Ascending aorta (tissue), 2 donors: Measurements from ENCODE around the gene SPRY4. TPM values are rescaled to one million over a fixed set of nuclear protein-coding genes. Genes with fewer than 3 reads are reported as not detected.

Experiments
- DNase-seq, 2 donors: peaks; one replicate each; pipeline ENCODE4 v3.0.0-alpha.2; 2019; ENCODE audit warnings: low spot score in 2 of 2
- H3K27ac ChIP-seq, 2 donors: fragments of 200-600 bp; sonication (generic); one replicate each; pipeline ENCODE4 v1.5.1; 2016 to 2017; ENCODE audit warnings: mild to moderate bottlenecking in 1 of 2
- H3K27me3 ChIP-seq: fragments of 200-600 bp; sonication (generic); one replicate; pipeline ENCODE4 v1.5.1; 2017
- H3K36me3 ChIP-seq, 2 donors: fragments of 200-600 bp; sonication (generic); one replicate each; pipeline ENCODE4 v1.5.1; 2016
- H3K4me1 ChIP-seq, 2 donors: fragments of 200-600 bp; sonication (generic); one replicate each; pipeline ENCODE4 v1.5.1; 2016 to 2017; ENCODE audit warnings: mild to moderate bottlenecking in 1 of 2
- H3K4me3 ChIP-seq, 2 donors: fragments of 200-600 bp; sonication (generic); one replicate each; pipeline ENCODE4 v1.5.1; 2016 to 2017; ENCODE audit warnings: mild to moderate bottlenecking in 1 of 2
- H3K9me3 ChIP-seq, 2 donors: fragments of 200-600 bp; sonication (generic); one replicate each; pipeline ENCODE4 v1.5.1; 2016
- intact Hi-C: fragments of 100-400 bp; cut with DNase I; formaldehyde crosslinking; loops from one replicate; pipeline ENCODE4 v1.15.1; 2023
- total RNA-seq: library from RNA; depleted of rRNA; stranded (reverse); fragments of >200 nt; gene quantifications from one replicate; pipeline ENCODE4 v1.1.0, GENCODE V29; 2016
- TF ChIP-seq, protein P1 (sequence below), 3 experiments: fragments of 200-600 bp in 2 of 3; fragments of 450-650 bp in 1 of 3; sonication (generic) in 2 of 3; IDR thresholded peaks; one replicate each; pipeline ENCODE4 v1.5.1; 2016 to 2019; ENCODE audit warnings: antibody characterized with exemption in 3 of 3, mild to moderate bottlenecking in 1 of 3, moderate library complexity in 1 of 3

SPRY4 gene
- total RNA-seq, 1 donor from 2014 or later = 111 TPM

DNA sequence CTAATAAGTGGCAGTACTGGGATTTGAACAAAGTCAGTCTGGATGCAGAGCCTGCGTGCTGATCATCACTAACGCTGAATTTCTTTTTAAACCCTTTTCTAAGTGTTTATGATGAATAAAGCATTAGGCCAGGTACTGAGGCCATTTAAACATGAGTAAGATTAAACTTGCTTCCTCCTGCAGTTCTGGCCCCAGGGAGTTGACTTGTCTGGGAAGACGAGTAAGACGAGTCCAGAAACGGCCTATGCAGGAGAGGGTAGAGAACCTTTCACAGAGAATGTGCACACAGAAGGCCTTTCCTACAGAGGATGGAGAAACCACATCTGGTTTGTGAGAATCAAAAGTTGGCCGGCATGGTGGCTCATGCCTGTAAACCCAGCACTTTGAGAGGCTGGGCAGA lies 42.9 kb downstream of the SPRY4 start:
- Histone ChIP-seq H3K27me3 (no peaks in the 10 kb centered on the region), H3K4me1 (peaks cover 0 to 6% of the 10 kb centered on the region in 2 donors), H3K9me3 (no peaks in the 10 kb centered on the region), H3K4me3 (no peak overlapping the region), H3K36me3 (no peaks in the 10 kb centered on the region), H3K27ac (no peak overlapping the region)
- intact Hi-C loops = loop anchor here (2.0 kb wide), 1 partner anchor 23 kb away; no protein-coding TSS in a partner anchor
- DNase-seq = no peak
- TF ChIP-seq, protein P1, sequence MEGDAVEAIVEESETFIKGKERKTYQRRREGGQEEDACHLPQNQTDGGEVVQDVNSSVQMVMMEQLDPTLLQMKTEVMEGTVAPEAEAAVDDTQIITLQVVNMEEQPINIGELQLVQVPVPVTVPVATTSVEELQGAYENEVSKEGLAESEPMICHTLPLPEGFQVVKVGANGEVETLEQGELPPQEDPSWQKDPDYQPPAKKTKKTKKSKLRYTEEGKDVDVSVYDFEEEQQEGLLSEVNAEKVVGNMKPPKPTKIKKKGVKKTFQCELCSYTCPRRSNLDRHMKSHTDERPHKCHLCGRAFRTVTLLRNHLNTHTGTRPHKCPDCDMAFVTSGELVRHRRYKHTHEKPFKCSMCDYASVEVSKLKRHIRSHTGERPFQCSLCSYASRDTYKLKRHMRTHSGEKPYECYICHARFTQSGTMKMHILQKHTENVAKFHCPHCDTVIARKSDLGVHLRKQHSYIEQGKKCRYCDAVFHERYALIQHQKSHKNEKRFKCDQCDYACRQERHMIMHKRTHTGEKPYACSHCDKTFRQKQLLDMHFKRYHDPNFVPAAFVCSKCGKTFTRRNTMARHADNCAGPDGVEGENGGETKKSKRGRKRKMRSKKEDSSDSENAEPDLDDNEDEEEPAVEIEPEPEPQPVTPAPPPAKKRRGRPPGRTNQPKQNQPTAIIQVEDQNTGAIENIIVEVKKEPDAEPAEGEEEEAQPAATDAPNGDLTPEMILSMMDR (IDR thresholded peaks at IDR 0.05) = no peak

DNA sequence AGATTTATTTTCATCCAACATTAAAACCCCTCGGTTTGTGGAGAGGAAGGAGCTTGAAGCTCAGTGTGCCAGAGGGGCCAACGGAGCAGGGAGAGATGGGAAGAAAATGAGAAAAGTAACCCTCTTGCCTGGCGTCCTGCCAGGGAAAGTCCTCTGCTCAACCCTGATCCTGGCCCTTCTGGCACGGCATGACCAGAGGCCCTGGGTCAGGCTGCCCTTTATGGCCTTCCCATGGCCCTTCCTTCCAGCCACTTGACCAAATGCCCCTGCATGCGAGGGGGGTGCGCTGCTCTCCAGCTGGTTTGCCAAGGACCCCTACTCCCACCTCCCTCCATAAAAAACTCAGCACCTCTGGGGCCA lies 43.8 kb downstream of the SPRY4 start:
- Histone ChIP-seq H3K27ac (peak overlapping the region; percentile 50 to 60), H3K4me3 (no peak overlapping the region), H3K36me3 (no peaks in the 10 kb centered on the region), H3K9me3 (no peaks in the 10 kb centered on the region), H3K4me1 (peaks cover 0 to 6% of the 10 kb centered on the region in 2 donors), H3K27me3 (no peaks in the 10 kb centered on the region)
- TF ChIP-seq, protein P1 (IDR thresholded peaks at IDR 0.05) = no peak
- DNase-seq = no peak
- intact Hi-C loops = no loop called here

DNA sequence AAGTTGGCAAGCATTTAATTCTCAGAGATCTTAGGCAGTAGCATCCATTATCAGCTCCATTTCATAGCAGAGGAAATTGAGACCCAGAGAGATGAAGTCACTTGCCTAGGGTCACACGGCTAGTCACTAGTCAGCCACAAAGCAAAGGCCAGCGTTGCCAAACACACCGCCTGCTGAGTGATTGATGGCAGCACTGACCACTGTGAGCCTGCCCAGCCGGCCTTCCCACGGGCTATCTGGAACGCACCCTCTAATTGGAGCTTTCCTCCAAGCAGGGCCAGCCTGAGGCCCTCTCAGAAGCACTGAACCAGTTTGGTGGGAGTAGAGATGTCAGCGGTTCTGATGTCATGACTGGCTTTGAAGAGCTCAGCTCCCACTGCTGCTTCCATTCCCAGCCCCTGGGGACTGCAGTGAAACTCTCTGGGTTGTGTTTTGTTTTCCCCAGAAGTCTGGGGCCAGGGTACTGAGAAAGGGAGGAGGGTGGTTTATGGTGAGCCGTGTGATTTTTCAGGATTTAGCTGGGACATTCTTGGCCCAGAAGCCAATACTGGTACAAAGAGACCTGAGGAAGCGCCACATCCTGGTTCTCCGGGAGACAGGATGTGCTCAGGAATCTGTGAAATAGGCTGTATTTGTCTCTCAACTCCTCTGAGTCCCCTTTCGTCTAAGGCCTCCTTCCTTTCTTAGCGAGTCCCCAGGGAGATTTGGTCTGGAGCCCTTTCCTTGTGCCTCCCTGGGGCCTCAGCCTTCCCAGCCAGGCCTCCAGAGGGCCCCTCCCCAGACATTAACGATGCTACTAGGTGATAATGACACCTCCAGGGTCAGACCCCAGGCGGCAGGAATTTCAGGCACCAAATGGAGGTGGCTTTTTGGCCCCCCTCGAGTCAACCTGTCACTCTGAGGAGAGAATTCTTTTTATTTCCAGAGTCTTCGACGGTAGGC lies 44.5 kb downstream of the SPRY4 start:
- peak in 1 of 2 donors; percentile 89 for DNase-seq
- Histone ChIP-seq H3K27ac (peak overlapping the region; percentile 50 to 60), H3K4me1 (peaks cover 0 to 6% of the 10 kb centered on the region in 2 donors), H3K4me3 (no peak overlapping the region), H3K36me3 (no peaks in the 10 kb centered on the region), H3K9me3 (no peaks in the 10 kb centered on the region), H3K27me3 (no peaks in the 10 kb centered on the region)
- TF ChIP-seq, protein P1 (IDR thresholded peaks at IDR 0.05) = no peak
- intact Hi-C loops = no loop called here

DNA sequence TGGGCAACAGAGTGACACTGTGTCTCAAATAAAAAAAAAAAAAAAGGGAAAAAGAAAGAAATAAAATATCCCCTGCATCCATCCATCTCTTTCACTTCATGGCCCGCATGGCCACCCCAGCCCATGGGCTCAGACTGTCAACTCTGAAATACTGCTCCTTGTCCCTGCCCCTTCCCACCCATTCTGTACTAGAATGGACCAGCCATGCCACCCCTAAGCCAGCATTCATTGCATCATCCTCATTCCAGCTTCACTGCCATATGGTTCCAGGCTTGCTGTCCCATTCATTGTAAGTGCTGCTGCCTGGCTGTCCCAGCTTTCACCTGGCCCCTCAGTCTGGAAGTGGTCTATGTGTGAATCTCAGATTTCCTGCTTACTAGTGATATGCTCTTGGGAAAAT lies 46.2 kb downstream of the SPRY4 start:
- TF ChIP-seq, protein P1 (IDR thresholded peaks at IDR 0.05) = no peak
- no peaks in the 10 kb centered on the region for H3K36me3 ChIP-seq
- no peaks in the 10 kb centered on the region for H3K9me3 ChIP-seq
- intact Hi-C loops = no loop called here
- H3K27me3 ChIP-seq = no peaks in the 10 kb centered on the region
- H3K4me1 ChIP-seq = peaks cover 0 to 6% of the 10 kb centered on the region in 2 donors
- no peak overlapping the region for H3K27ac ChIP-seq
- no peak overlapping the region for H3K4me3 ChIP-seq
- DNase-seq = no peak

DNA sequence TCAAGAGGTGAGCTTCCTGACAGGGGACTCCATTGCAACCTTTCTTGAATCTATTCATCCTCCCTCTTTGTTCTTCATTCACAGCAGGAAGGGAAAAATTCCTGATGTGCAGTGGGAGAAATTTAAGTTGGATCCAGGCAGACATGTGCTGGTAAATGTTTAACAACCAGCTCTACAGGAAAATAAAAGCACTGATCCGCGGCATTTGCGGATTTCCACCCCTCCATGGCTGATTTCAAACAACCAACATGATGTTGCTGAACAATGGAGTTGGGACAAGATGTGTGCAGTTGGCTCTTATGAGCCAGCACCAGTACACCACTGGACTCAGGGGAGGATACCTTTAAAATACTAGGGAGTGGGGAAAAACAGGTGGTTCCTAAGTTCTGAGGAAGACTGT lies 47.0 kb downstream of the SPRY4 start:
- H3K27me3 ChIP-seq = no peaks in the 10 kb centered on the region

More for the DNA sequence above, 47.0 kb downstream of the SPRY4 start:
- no peaks in the 10 kb centered on the region for H3K9me3 ChIP-seq
- no peak overlapping the region for H3K27ac ChIP-seq
- H3K4me3 ChIP-seq = no peak overlapping the region
- TF ChIP-seq, protein P1 (IDR thresholded peaks at IDR 0.05) = no peak
- intact Hi-C loops = no loop called here
- H3K4me1 ChIP-seq = peaks cover 0 to 6% of the 10 kb centered on the region in 2 donors
- no peaks in the 10 kb centered on the region for H3K36me3 ChIP-seq
- DNase-seq = no peak
